22Rv1 (cell line): ENCODE data around the gene BOK.

Experiments used
- H3K27ac ChIP-seq: fragments of 450-650 bp; 2 replicates; pipeline ENCODE4 v1.5.1; 2017
- CTCF ChIP-seq: fragments of 450-650 bp; IDR thresholded peaks from 2 replicates; pipeline ENCODE4 v1.5.1; 2017; ENCODE audit warnings: mild to moderate bottlenecking
- ZFX ChIP-seq: fragments of 450-650 bp; IDR thresholded peaks from 2 replicates; pipeline ENCODE4 v1.6.1; 2017; ENCODE audit warnings: antibody characterized with exemption, borderline replicate concordance

The BOK gene

GRCh38 chr2:241592126-241592845 lies 33.7 kb downstream of the BOK start:
- H3K27ac ChIP-seq, result no peak overlapping the region
- TF ChIP-seq ZFX (no peak), CTCF (no peak)

- no peak overlapping the region for H3K27ac ChIP-seq
- no peak for TF ChIP-seq CTCF
- TF ChIP-seq ZFX, result no peak
Measured at GRCh38 chr2:241593271-241593670, 34.7 kb downstream of the BOK start.

- no peak for TF ChIP-seq ZFX
- TF ChIP-seq CTCF, result peak; percentile 40
- no peak overlapping the region for H3K27ac ChIP-seq
Measured at GRCh38 chr2:241595600-241596140, 37.1 kb downstream of the BOK start.

GRCh38 chr2:241597561-241597960 lies 39.0 kb downstream of the BOK start:
- no peak overlapping the region for H3K27ac ChIP-seq
- TF ChIP-seq ZFX (no peak), CTCF (no peak)

DNA sequence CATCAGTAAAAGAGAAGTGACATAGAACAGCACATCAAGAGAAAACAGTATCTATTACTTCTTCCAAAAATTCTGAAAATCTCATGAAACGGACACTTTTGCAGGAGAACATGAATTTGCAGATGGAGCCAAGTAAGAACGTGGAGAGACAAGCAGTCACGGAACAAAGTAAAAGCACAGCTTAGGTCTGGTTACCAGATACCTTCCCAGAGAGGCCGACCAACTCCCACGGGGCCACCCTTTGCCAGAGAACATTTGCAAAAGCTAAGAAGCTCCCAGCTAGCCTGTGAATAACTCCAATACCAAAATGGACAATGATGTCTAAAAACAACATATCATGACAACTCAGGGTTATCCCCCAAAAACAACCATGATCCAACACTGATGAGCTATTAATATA lies 39.5 kb downstream of the BOK start:
- no peak for TF ChIP-seq CTCF
- no peak for TF ChIP-seq ZFX
- H3K27ac ChIP-seq, result no peak overlapping the region

DNA sequence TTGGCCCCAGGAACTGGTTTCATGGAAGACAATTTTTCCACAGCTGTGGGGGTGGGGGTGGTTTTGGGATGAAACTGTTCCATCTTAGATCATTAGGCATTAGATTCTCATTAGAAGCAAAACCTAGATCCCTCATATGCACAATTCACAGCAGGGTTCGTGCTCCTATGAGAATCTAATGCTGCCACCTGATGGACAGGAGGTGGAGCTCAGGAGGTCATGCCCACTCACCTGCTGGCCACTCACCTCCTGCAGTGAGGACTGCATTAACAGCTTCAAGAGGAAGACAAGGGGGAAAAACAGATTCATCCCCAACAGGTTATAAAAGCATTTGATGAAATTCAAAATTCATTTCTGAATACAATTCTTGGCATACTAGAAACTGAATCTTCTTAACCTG lies 39.9 kb downstream of the BOK start:
- peak; percentile 54 for TF ChIP-seq CTCF
- TF ChIP-seq ZFX, result no peak
- H3K27ac ChIP-seq, result no peak overlapping the region

DNA sequence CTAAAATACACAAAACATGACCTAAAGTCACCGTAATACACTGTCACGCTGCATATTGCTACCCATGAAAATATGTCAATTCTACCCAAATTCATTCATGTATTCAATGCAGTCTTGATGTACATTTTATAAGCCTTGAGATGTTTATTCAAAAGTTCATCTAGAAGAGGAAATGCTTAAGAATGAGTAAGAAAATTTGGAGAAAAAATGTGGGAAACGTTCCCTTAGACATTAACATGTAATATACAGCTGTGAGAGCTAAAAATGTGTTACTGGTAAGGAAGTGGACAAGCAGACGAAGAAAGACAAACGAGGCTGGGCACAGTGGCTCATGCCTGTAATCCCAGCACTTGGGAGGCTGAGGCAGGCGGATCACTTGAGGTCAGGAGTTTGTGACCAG lies 41.1 kb downstream of the BOK start:
- TF ChIP-seq CTCF (no peak), ZFX (no peak)
- no peak overlapping the region for H3K27ac ChIP-seq
